Liver (tissue), 3 donors: ENCODE data around the gene SMC2.

Experiments used
- ATF3 ChIP-seq: IDR thresholded peaks from 2 replicates; pipeline ENCODE4 v1.6.1; 2016; ENCODE audit warnings: antibody characterized with exemption
- CTCF ChIP-seq: fragments of 150-350 bp; IDR thresholded peaks from 2 replicates; pipeline ENCODE4 v1.5.1; 2017; ENCODE audit warnings: improper control_type of control experiment, low read depth, low read length; ENCODE audit not compliant: missing input control
- EGR1 ChIP-seq, 2 donors: IDR thresholded peaks; 2 replicates each; pipeline ENCODE4 v1.6.1; 2016 to 2018; ENCODE audit warnings: antibody characterized with exemption in 2 of 2, low read depth in 2 of 2
- GABPA ChIP-seq, 2 donors: IDR thresholded peaks in 1 of 2; conservative IDR thresholded peaks in 1 of 2; 2 replicates each; pipeline ENCODE4 v1.6.1; 2016; ENCODE audit warnings: antibody characterized with exemption in 2 of 2, mild to moderate bottlenecking in 1 of 2, moderate library complexity in 1 of 2
- HNF4A ChIP-seq, 2 donors: conservative IDR thresholded peaks; 2 replicates each; pipeline ENCODE4 v1.6.1; 2016; ENCODE audit warnings: antibody characterized with exemption in 2 of 2, mild to moderate bottlenecking in 2 of 2
- HNF4G ChIP-seq: IDR thresholded peaks from 2 replicates; pipeline ENCODE4 v1.6.1; 2016; ENCODE audit warnings: antibody characterized with exemption
- JUND ChIP-seq, 2 donors: IDR thresholded peaks; 2 replicates each; pipeline ENCODE4 v1.6.1; 2016; ENCODE audit warnings: antibody characterized with exemption in 2 of 2
- MAX ChIP-seq: IDR thresholded peaks from 2 replicates; pipeline ENCODE4 v1.6.1; 2016; ENCODE audit warnings: antibody characterized with exemption
- RAD21 ChIP-seq, 2 donors: IDR thresholded peaks; 2 replicates each; pipeline ENCODE4 v1.6.1; 2016; ENCODE audit warnings: antibody characterized with exemption in 2 of 2, mild to moderate bottlenecking in 2 of 2
- REST ChIP-seq: IDR thresholded peaks from 2 replicates; pipeline ENCODE4 v1.6.1; 2016; ENCODE audit warnings: antibody characterized with exemption, mild to moderate bottlenecking
- RXRA ChIP-seq, 2 donors: IDR thresholded peaks; 2 replicates each; pipeline ENCODE4 v1.6.1; 2017 to 2018; ENCODE audit warnings: antibody characterized with exemption in 2 of 2, mild to moderate bottlenecking in 1 of 2
- TAF1 ChIP-seq: conservative IDR thresholded peaks from 2 replicates; pipeline ENCODE4 v1.6.1; 2016; ENCODE audit warnings: antibody characterized with exemption, mild to moderate bottlenecking
- YY1 ChIP-seq: IDR thresholded peaks from 2 replicates; pipeline ENCODE4 v1.6.1; 2016; ENCODE audit warnings: antibody characterized with exemption, mild to moderate bottlenecking
- ZBTB33 ChIP-seq: IDR thresholded peaks from 2 replicates; pipeline ENCODE4 v1.6.1; 2016; ENCODE audit warnings: antibody characterized with exemption
- donor health status: healthy.
- donor health status: healthy.

GRCh38 chr9:104090578-104090977, 3.5 kb upstream of the SMC2 start:
- TF ChIP-seq REST, result no peak
- TF ChIP-seq TAF1, result no peak
- TF ChIP-seq CTCF, result no peak
- no peak for TF ChIP-seq JUND (IDR thresholded peaks at IDR 0.05)
- TF ChIP-seq MAX, result no peak
- TF ChIP-seq RAD21 (IDR thresholded peaks at IDR 0.05), result no peak
- no peak for TF ChIP-seq EGR1 (IDR thresholded peaks at IDR 0.05; ENCODE audit: low read depth in 2 of 2)
- no peak for TF ChIP-seq RXRA (IDR thresholded peaks at IDR 0.05)
- TF ChIP-seq ATF3, result no peak
- TF ChIP-seq YY1, result no peak
- TF ChIP-seq HNF4G, result no peak
- TF ChIP-seq ZBTB33, result no peak
- TF ChIP-seq HNF4A (conservative IDR thresholded peaks at IDR 0.05), result no peak
- TF ChIP-seq GABPA (IDR thresholded peaks at IDR 0.05 in 1 of 2, conservative IDR thresholded peaks at IDR 0.05 in 1 of 2), result no peak
